HepG2 (cell line): Measurements from ENCODE around the gene NEFH. TPM values are rescaled to one million over a fixed set of nuclear protein-coding genes. Genes with fewer than 3 reads are reported as not detected.

Source experiments
- ATAC-seq: fragments of 200-7000 bp; cut with Tn5 transposase; 3 replicates; pipeline ENCODE4 v1.9.1; 2020; ENCODE audit warnings: mild to moderate bottlenecking, moderate library complexity
- BruUV-seq: library from RNA; stranded (reverse); fragments of 400-500 nt; replicated peaks from 2 replicates; lab custom pipeline; 2021; lab: Mats Ljungman, UMichigan
- CTCF ChIA-PET: fragments of 300-600 bp; formaldehyde crosslinking; extraction: SDS; loops from one replicate; lab custom pipeline; 2021; ENCODE audit warnings: low total read pairs, inconsistent platforms, low intra/inter-chr PET ratio; lab: Yijun Ruan, JAX
- POLR2A ChIA-PET: fragments of 350-600 bp; sonication (Branson Sonifier 250); formaldehyde crosslinking; loops from one replicate; lab custom pipeline; 2020; ENCODE audit warnings: antibody characterized with exemption, inconsistent platforms; lab: Yijun Ruan, JAX
- DNase-seq: peaks from one replicate; pipeline ENCODE4 v3.0.0-alpha.2; 2015; ENCODE audit warnings: low spot score
- FAIRE-seq: peaks from 3 replicates; lab custom pipeline; 2011; peaks lifted over from hg19 to GRCh38; lab: Jason Lieb, UNC
- H2AFZ ChIP-seq: one replicate; pipeline ENCODE4 v1.6.1; 2011; ENCODE audit warnings: low read length, inconsistent platforms
- H3K27ac ChIP-seq: fragments of 300-600 bp; 3 replicates; pipeline ENCODE4 v1.8.0; 2011; ENCODE audit warnings: mixed run types, mild to moderate bottlenecking, mixed read lengths, low read length, inconsistent platforms; ENCODE audit not compliant: insufficient read depth; ENCODE audit errors: extremely low read length
- H3K27me3 ChIP-seq, 2 experiments: fragments of 200-600 bp in 1 of 2; 2 replicates in 1 of 2; 3 replicates in 1 of 2; pipeline versions ENCODE4 v1.6.0 to v1.8.0; 2011; ENCODE audit warnings: low read length in 2 of 2, mild to moderate bottlenecking in 2 of 2, moderate library complexity in 2 of 2, inconsistent platforms in 1 of 2; ENCODE audit not compliant: insufficient read depth in 2 of 2, control insufficient read depth in 1 of 2
- H3K36me3 ChIP-seq, 2 experiments: fragments of 200-600 bp in 1 of 2; replicated peaks in 1 of 2; 2 replicates in 1 of 2; 3 replicates in 1 of 2; pipeline versions ENCODE4 v1.5.1 to v1.8.0; 2011; ENCODE audit warnings: low read length in 2 of 2, inconsistent platforms in 1 of 2; ENCODE audit not compliant: insufficient read depth in 2 of 2, control insufficient read depth in 1 of 2
- H3K4me1 ChIP-seq: 2 replicates; pipeline ENCODE4 v1.5.1; 2012; ENCODE audit warnings: low read length, inconsistent platforms; ENCODE audit not compliant: insufficient read depth
- H3K4me2 ChIP-seq: 2 replicates; pipeline ENCODE4 v1.6.0; 2011; ENCODE audit warnings: low read depth, low read length, inconsistent platforms
- H3K4me3 ChIP-seq, 3 experiments: fragments of 200-600 bp in 1 of 3; sonication (generic), shearing (Covaris generic) in 1 of 3; replicated peaks in 1 of 3; 2 replicates each; pipeline ENCODE4 v1.5.1; 2011 to 2016; ENCODE audit warnings: low read length in 3 of 3, inconsistent platforms in 2 of 3, low read depth in 2 of 3, mild to moderate bottlenecking in 2 of 3, control low read depth in 1 of 3, mixed read lengths in 1 of 3; ENCODE audit not compliant: insufficient read depth in 1 of 3
- H3K79me2 ChIP-seq: one replicate; pipeline ENCODE4 v1.6.1; 2011; ENCODE audit warnings: low read length, inconsistent platforms; ENCODE audit not compliant: insufficient read depth
- H3K9ac ChIP-seq: 2 replicates; pipeline ENCODE4 v1.6.0; 2011; ENCODE audit warnings: mild to moderate bottlenecking, low read depth, low read length, inconsistent platforms; ENCODE audit not compliant: insufficient read depth
- H3K9me3 ChIP-seq: 2 replicates; pipeline ENCODE4 v1.5.1; 2012; ENCODE audit warnings: mild to moderate bottlenecking, low read length
- H4K20me1 ChIP-seq: 2 replicates; pipeline ENCODE4 v1.6.0; 2011; ENCODE audit warnings: inconsistent platforms, mild to moderate bottlenecking, low read length, moderate library complexity; ENCODE audit not compliant: insufficient read depth
- CAMTA2 ChIP-seq: sonication (generic); formaldehyde crosslinking; IDR thresholded peaks from 2 replicates; pipeline ENCODE4 v1.4.0; 2020; ENCODE audit warnings: mild to moderate bottlenecking, missing genetic modification reagents, borderline replicate concordance
- EEA1 ChIP-seq: sonication (generic); formaldehyde crosslinking; IDR thresholded peaks from 2 replicates; pipeline ENCODE4 v1.5.1; 2020; ENCODE audit warnings: mild to moderate bottlenecking, missing genetic modification reagents, borderline replicate concordance
- EED ChIP-seq: sonication (generic); formaldehyde crosslinking; IDR thresholded peaks from 2 replicates; pipeline ENCODE4 v1.5.0; 2020; ENCODE audit warnings: mild to moderate bottlenecking, missing genetic modification reagents
- ELF3 ChIP-seq: IDR thresholded peaks from 2 replicates; pipeline ENCODE4 v1.6.1; 2016; ENCODE audit warnings: missing genetic modification reagents, missing compliant biosample characterization
- IKZF4 ChIP-seq: sonication (generic); formaldehyde crosslinking; IDR thresholded peaks from 2 replicates; pipeline ENCODE4 v1.5.1; 2020; ENCODE audit warnings: borderline replicate concordance, mild to moderate bottlenecking, low read depth, missing genetic modification reagents; ENCODE audit errors: not compliant biosample characterization
- MLLT10 ChIP-seq: sonication (generic); formaldehyde crosslinking; IDR thresholded peaks from 2 replicates; pipeline ENCODE4 v1.4.0; 2020; ENCODE audit warnings: missing genetic modification reagents
- NAIF1 ChIP-seq: sonication (generic); formaldehyde crosslinking; IDR thresholded peaks from 2 replicates; pipeline ENCODE4 v1.5.0; 2020; ENCODE audit warnings: mild to moderate bottlenecking, missing genetic modification reagents, borderline replicate concordance
- RFX1 ChIP-seq: fragments of 450-650 bp; IDR thresholded peaks from 2 replicates; pipeline ENCODE4 v1.6.1; 2017
- SP1 ChIP-seq, 2 experiments: fragments of 450-650 bp in 1 of 2; sonication (generic) in 1 of 2; formaldehyde crosslinking in 1 of 2; IDR thresholded peaks; 2 replicates each; pipeline versions ENCODE4 v1.4.0 to v1.6.1; 2016 to 2020; ENCODE audit warnings: missing genetic modification reagents in 1 of 2
- WGBS: methylation state at CpG from one replicate; pipeline ENCODE4 v1.1.6; 2017; ENCODE audit warnings: low lambda C conversion rate; 5-methylcytosine and 5-hydroxymethylcytosine counted together
- in situ Hi-C: cut with HindIII; loops from 2 replicates; pipeline ENCODE4 v1.10.0; 2017; ENCODE audit warnings: low pct_unique_long_range_greater_than_20kb; ENCODE audit not compliant: extremely low pct_ligation_motif_present
- intact Hi-C: fragments of 100-400 bp; cut with micrococcal nuclease; formaldehyde crosslinking; loops from one replicate; pipeline ENCODE4 v1.10.0; 2022; ENCODE audit not compliant: unreplicated experiment
- polyA plus RNA-seq, 8 experiments: library from polyadenylated mRNA; depleted of rRNA in 3 of 8; stranded (reverse) in 7 of 8; unstranded in 1 of 8; fragments of >200 nt; fragmentation: Illumina TruSeq in 4 of 8; extraction: Trizol in 4 of 8; gene quantifications; 2 replicates each; pipeline versions ENCODE4 v1.2.1 to v1.2.3, GENCODE V29; 2011 to 2016; ENCODE audit warnings: low read depth in 4 of 8, missing spikeins in 1 of 8, mixed read lengths in 1 of 8; ENCODE audit not compliant: insufficient read depth in 1 of 8
- total RNA-seq, 5 experiments: library from RNA; depleted of rRNA; stranded (reverse); fragments of >200 nt; fragmentation: Illumina TruSeq; extraction: Trizol; gene quantifications; 2 replicates each; pipeline ENCODE4 v1.2.3, GENCODE V29; 2016; ENCODE audit warnings: low read depth in 1 of 5
- TF ChIP-seq, protein P1 (sequence below): sonication (generic); formaldehyde crosslinking; IDR thresholded peaks from 2 replicates; pipeline ENCODE4 v1.4.0; 2020; ENCODE audit warnings: low read depth, missing genetic modification reagents
- TF ChIP-seq, protein P2 (sequence below): sonication (generic); formaldehyde crosslinking; IDR thresholded peaks from 2 replicates; pipeline ENCODE4 v1.4.0; 2020; ENCODE audit warnings: missing genetic modification reagents, borderline replicate concordance
- TF ChIP-seq, protein P3 (sequence below): sonication (generic); formaldehyde crosslinking; conservative IDR thresholded peaks from 2 replicates; pipeline ENCODE4 v1.4.0; 2020; ENCODE audit warnings: missing genetic modification reagents

The NEFH gene
- total and polyA plus RNA-seq, 2 of the 13 experiments (the other 11 are each of a cell fraction or from before 2014, with no cell fraction given) = not detected

DNA sequence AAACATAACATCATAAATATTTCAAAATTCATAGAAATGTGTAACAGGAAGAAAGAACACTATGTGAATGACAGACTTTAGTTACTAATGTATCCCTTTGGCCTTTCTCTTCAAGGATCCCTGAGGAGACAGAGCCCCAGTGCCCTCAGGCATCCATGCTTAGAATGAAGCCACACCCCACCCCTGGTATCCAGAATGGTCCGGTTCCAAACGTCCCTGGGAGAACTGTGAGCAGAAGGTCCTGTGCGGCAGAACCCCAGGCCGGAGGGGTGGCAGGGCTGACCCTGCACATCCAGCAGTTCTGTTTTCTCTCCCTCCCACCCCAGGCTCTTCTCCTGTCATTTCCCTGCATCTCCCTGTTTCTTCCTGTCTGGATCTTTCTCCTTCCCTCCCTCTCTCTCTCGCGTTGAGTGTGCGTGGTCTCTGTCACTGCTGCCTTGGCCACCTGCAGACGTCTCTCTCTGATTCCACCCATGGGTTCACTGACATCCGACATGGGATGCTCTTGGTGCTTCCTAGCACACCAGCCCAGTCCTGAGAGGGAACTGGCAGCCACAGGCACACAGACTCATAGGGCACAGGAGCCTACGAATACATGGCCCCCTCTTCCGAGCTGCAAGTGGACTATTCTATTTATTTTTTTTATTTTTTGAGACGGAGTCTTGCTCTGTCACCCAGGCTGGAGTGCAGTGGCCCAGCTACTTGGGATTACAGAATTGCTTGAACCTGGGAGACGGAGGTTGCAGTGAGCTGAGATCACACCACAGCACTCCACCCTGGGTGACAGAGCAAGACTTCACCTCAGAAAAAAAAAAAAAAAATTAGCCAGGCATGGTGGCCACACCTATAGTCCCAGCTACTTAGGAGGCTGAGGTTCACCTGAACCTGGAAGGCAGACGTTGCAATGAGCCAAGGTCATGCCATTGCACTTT, 35.9 kb upstream of the NEFH start:
- in situ Hi-C loops (no loop called here), intact Hi-C loops (no loop called here)
- no peaks in the 10 kb centered on the region for H4K20me1 ChIP-seq
- H3K4me3 ChIP-seq = no peak overlapping the region
- WGBS = 6% methylated on average over 12 of the region's 14 CpGs
- no TSS peak for BruUV-seq
- H3K9me3 ChIP-seq = no peaks in the 10 kb centered on the region
- no peaks in the 10 kb centered on the region for H3K79me2 ChIP-seq
- peaks cover 0 to 12% of the 10 kb centered on the region in 2 experiments; a peak in 1 of 5 replicates for H3K27me3 ChIP-seq
- H3K36me3 ChIP-seq = no peaks in the 10 kb centered on the region
- DNase-seq (no peak), ATAC-seq (no peak), FAIRE-seq (no peak)
- H2AFZ ChIP-seq = no peak overlapping the region
- H3K4me1 ChIP-seq = no peaks in the 10 kb centered on the region
- TF ChIP-seq SP1 (IDR thresholded peaks at IDR 0.05) (no peak), SP1 (CRISPR knock-in tag; IDR thresholded peaks at IDR 0.05) (no peak), IKZF4 (CRISPR knock-in tag) (no peak), RFX1 (no peak), MLLT10 (CRISPR knock-in tag) (no peak), NAIF1 (CRISPR knock-in tag) (no peak), CAMTA2 (CRISPR knock-in tag) (no peak), ELF3 (CRISPR knock-in tag) (no peak), EED (CRISPR knock-in tag) (no peak), EEA1 (CRISPR knock-in tag) (no peak)
- TF ChIP-seq, protein P1, sequence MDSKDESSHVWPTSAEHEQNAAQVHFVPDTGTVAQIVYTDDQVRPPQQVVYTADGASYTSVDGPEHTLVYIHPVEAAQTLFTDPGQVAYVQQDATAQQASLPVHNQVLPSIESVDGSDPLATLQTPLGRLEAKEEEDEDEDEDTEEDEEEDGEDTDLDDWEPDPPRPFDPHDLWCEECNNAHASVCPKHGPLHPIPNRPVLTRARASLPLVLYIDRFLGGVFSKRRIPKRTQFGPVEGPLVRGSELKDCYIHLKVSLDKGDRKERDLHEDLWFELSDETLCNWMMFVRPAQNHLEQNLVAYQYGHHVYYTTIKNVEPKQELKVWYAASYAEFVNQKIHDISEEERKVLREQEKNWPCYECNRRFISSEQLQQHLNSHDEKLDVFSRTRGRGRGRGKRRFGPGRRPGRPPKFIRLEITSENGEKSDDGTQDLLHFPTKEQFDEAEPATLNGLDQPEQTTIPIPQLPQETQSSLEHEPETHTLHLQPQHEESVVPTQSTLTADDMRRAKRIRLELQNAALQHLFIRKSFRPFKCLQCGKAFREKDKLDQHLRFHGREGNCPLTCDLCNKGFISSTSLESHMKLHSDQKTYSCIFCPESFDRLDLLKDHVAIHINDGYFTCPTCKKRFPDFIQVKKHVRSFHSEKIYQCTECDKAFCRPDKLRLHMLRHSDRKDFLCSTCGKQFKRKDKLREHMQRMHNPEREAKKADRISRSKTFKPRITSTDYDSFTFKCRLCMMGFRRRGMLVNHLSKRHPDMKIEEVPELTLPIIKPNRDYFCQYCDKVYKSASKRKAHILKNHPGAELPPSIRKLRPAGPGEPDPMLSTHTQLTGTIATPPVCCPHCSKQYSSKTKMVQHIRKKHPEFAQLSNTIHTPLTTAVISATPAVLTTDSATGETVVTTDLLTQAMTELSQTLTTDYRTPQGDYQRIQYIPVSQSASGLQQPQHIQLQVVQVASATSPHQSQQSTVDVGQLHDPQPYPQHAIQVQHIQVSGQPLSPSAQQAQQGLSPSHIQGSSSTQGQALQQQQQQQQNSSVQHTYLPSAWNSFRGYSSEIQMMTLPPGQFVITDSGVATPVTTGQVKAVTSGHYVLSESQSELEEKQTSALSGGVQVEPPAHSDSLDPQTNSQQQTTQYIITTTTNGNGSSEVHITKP = no peak
- TF ChIP-seq, protein P2, sequence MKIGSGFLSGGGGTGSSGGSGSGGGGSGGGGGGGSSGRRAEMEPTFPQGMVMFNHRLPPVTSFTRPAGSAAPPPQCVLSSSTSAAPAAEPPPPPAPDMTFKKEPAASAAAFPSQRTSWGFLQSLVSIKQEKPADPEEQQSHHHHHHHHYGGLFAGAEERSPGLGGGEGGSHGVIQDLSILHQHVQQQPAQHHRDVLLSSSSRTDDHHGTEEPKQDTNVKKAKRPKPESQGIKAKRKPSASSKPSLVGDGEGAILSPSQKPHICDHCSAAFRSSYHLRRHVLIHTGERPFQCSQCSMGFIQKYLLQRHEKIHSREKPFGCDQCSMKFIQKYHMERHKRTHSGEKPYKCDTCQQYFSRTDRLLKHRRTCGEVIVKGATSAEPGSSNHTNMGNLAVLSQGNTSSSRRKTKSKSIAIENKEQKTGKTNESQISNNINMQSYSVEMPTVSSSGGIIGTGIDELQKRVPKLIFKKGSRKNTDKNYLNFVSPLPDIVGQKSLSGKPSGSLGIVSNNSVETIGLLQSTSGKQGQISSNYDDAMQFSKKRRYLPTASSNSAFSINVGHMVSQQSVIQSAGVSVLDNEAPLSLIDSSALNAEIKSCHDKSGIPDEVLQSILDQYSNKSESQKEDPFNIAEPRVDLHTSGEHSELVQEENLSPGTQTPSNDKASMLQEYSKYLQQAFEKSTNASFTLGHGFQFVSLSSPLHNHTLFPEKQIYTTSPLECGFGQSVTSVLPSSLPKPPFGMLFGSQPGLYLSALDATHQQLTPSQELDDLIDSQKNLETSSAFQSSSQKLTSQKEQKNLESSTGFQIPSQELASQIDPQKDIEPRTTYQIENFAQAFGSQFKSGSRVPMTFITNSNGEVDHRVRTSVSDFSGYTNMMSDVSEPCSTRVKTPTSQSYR = no peak
- TF ChIP-seq, protein P3, sequence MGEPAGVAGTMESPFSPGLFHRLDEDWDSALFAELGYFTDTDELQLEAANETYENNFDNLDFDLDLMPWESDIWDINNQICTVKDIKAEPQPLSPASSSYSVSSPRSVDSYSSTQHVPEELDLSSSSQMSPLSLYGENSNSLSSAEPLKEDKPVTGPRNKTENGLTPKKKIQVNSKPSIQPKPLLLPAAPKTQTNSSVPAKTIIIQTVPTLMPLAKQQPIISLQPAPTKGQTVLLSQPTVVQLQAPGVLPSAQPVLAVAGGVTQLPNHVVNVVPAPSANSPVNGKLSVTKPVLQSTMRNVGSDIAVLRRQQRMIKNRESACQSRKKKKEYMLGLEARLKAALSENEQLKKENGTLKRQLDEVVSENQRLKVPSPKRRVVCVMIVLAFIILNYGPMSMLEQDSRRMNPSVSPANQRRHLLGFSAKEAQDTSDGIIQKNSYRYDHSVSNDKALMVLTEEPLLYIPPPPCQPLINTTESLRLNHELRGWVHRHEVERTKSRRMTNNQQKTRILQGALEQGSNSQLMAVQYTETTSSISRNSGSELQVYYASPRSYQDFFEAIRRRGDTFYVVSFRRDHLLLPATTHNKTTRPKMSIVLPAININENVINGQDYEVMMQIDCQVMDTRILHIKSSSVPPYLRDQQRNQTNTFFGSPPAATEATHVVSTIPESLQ (CRISPR knock-in tag) = no peak
- no peak overlapping the region for H3K9ac ChIP-seq
- no peak overlapping the region for H3K4me2 ChIP-seq
- no peak overlapping the region for H3K27ac ChIP-seq
- POLR2A ChIA-PET = no interaction called here
- CTCF ChIA-PET = interaction anchor here (0.6 kb wide), 1 partner anchor 36 kb away, joined by 3 read pairs; the partner anchor contains the start of gene NEFH
